ENCODE measurements around the gene DMRT2. TPM values are rescaled to one million over a fixed set of nuclear protein-coding genes. Genes with fewer than 3 reads are reported as not detected.
A peak's percentile ranks its signal among the peaks of the same experiment; 100 is the strongest.

Gene DMRT2
- total and polyA plus RNA-seq, 2 of the 13 experiments (the other 11 are each of a cell fraction or from before 2014, with no cell fraction given): not detected

GRCh38 chr9:1009101-1009707 is 41.0 kb upstream of the DMRT2 start:
- Histone ChIP-seq H3K79me2 (ENCODE audit: insufficient read depth, low read length) (no peaks in the 10 kb centered on the region), H3K9me3 (ENCODE audit: low read length) (no peaks in the 10 kb centered on the region), H3K4me1 (ENCODE audit: insufficient read depth, low read length) (no peaks in the 10 kb centered on the region), H3K4me2 (ENCODE audit: low read depth, low read length) (peak overlapping the region; percentile 30; the same call in 1 of the 2 replicates), H3K27ac (ENCODE audit: extremely low read length, insufficient read depth, low read length) (no peak overlapping the region), H3K27me3 (ENCODE audit: control insufficient read depth in 1 of 2, insufficient read depth in 2 of 2, low read length in 2 of 2) (peaks cover 0 to 8% of the 10 kb centered on the region in 2 experiments; a peak in 1 of 5 replicates), H3K9ac (ENCODE audit: insufficient read depth, low read depth, low read length) (no peak overlapping the region), H2AFZ (ENCODE audit: low read length) (no peak overlapping the region), H3K36me3 (replicated peaks in 1 of 2; ENCODE audit: control insufficient read depth in 1 of 2, insufficient read depth in 2 of 2, low read length in 2 of 2) (no peaks in the 10 kb centered on the region), H3K4me3 (replicated peaks in 1 of 3; ENCODE audit: insufficient read depth in 1 of 3, low read depth in 2 of 3, low read length in 3 of 3) (no peak overlapping the region), H4K20me1 (ENCODE audit: insufficient read depth, low read length) (no peaks in the 10 kb centered on the region)
- CTCF ChIA-PET (ENCODE audit: low intra/inter-chr PET ratio, low total read pairs): interaction anchor here (1.2 to 2.7 kb wide), 6 partner anchors 11 to 662 kb away, joined by 3 to 29 read pairs (median 4); no protein-coding TSS in a partner anchor
- FAIRE-seq (peak; percentile 77), DNase-seq (ENCODE audit: low spot score) (peak; percentile 60), ATAC-seq (peak; percentile 99)
- no TSS peak for BruUV-seq (replicated peaks)
- intact Hi-C loops (cut with micrococcal nuclease; ENCODE audit: unreplicated experiment) (loop anchor here (1.0 to 10.0 kb wide), 4 partner anchors 116 to 662 kb away; no protein-coding TSS in a partner anchor), in situ Hi-C loops (cut with HindIII; ENCODE audit: extremely low pct_ligation_motif_present, low pct_unique_long_range_greater_than_20kb) (no loop called here)
- 8% methylated on average over 8 of the region's 14 CpGs for WGBS (ENCODE audit: low lambda C conversion rate)
- POLR2A ChIA-PET: no interaction called here
- TF ChIP-seq KMT2A (CRISPR knock-in tag; IDR thresholded peaks at IDR 0.05) (no peak), STAG1 (CRISPR knock-in tag; IDR thresholded peaks at IDR 0.05) (peak; percentile 96), ZNF44 (CRISPR knock-in tag; IDR thresholded peaks at IDR 0.05) (no peak), ZNF224 (CRISPR knock-in tag; IDR thresholded peaks at IDR 0.05) (no peak), MEF2D (CRISPR knock-in tag; IDR thresholded peaks at IDR 0.05) (no peak), RFXAP (CRISPR knock-in tag; IDR thresholded peaks at IDR 0.05; ENCODE audit: borderline replicate concordance) (0 out of 2 replicates have a peak, but pooled peaks have one; percentile 25), ZNF768 (CRISPR knock-in tag; IDR thresholded peaks at IDR 0.05) (peak; percentile 70; the same call in 1 of the 2 replicates), GABPB1 (CRISPR knock-in tag; IDR thresholded peaks at IDR 0.05) (0 out of 2 replicates have a peak, but pooled peaks have one; percentile 28), BHLHE40 (IDR thresholded peaks at IDR 0.05; ENCODE audit: low read length) (peak; percentile 42; the same call in 1 of the 2 replicates), ZNF350 (CRISPR knock-in tag; IDR thresholded peaks at IDR 0.05; ENCODE audit: borderline replicate concordance, low read depth) (no peak), ZFYVE20 (CRISPR knock-in tag; IDR thresholded peaks at IDR 0.05; ENCODE audit: borderline replicate concordance, low read depth) (no peak), KLF9 (CRISPR knock-in tag; IDR thresholded peaks at IDR 0.05; ENCODE audit: low read depth) (no peak), MED1 (CRISPR knock-in tag; IDR thresholded peaks at IDR 0.05) (peak; percentile 33; the same call in 1 of the 2 replicates), ZNF160 (CRISPR knock-in tag; IDR thresholded peaks at IDR 0.05) (no peak), CREM (IDR thresholded peaks at IDR 0.05) (no peak), CREM (CRISPR knock-in tag; IDR thresholded peaks at IDR 0.05) (no peak), ZFX (CRISPR knock-in tag; IDR thresholded peaks at IDR 0.05; ENCODE audit: low read depth) (peak; percentile 23; the same call in 1 of the 2 replicates)
- TF ChIP-seq, protein P1, sequence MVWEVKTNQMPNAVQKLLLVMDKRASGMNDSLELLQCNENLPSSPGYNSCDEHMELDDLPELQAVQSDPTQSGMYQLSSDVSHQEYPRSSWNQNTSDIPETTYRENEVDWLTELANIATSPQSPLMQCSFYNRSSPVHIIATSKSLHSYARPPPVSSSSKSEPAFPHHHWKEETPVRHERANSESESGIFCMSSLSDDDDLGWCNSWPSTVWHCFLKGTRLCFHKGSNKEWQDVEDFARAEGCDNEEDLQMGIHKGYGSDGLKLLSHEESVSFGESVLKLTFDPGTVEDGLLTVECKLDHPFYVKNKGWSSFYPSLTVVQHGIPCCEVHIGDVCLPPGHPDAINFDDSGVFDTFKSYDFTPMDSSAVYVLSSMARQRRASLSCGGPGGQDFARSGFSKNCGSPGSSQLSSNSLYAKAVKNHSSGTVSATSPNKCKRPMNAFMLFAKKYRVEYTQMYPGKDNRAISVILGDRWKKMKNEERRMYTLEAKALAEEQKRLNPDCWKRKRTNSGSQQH (CRISPR knock-in tag; IDR thresholded peaks at IDR 0.05; ENCODE audit: low read depth): no peak
- TF ChIP-seq, protein P2, sequence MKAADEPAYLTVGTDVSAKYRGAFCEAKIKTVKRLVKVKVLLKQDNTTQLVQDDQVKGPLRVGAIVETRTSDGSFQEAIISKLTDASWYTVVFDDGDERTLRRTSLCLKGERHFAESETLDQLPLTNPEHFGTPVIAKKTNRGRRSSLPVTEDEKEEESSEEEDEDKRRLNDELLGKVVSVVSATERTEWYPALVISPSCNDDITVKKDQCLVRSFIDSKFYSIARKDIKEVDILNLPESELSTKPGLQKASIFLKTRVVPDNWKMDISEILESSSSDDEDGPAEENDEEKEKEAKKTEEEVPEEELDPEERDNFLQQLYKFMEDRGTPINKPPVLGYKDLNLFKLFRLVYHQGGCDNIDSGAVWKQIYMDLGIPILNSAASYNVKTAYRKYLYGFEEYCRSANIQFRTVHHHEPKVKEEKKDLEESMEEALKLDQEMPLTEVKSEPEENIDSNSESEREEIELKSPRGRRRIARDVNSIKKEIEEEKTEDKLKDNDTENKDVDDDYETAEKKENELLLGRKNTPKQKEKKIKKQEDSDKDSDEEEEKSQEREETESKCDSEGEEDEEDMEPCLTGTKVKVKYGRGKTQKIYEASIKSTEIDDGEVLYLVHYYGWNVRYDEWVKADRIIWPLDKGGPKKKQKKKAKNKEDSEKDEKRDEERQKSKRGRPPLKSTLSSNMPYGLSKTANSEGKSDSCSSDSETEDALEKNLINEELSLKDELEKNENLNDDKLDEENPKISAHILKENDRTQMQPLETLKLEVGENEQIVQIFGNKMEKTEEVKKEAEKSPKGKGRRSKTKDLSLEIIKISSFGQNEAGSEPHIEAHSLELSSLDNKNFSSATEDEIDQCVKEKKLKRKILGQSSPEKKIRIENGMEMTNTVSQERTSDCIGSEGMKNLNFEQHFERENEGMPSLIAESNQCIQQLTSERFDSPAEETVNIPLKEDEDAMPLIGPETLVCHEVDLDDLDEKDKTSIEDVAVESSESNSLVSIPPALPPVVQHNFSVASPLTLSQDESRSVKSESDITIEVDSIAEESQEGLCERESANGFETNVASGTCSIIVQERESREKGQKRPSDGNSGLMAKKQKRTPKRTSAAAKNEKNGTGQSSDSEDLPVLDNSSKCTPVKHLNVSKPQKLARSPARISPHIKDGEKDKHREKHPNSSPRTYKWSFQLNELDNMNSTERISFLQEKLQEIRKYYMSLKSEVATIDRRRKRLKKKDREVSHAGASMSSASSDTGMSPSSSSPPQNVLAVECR (CRISPR knock-in tag; IDR thresholded peaks at IDR 0.05; ENCODE audit: borderline replicate concordance): no peak

Measured in HepG2 (cell line).